ENCODE measurements around the gene ASB5.
"Not testable (repeated sequence)": the region's sequence is repeated elsewhere in the genome, so short reads cannot be mapped to it uniquely, and the experiment has no call there.

ASB5 gene

DNA sequence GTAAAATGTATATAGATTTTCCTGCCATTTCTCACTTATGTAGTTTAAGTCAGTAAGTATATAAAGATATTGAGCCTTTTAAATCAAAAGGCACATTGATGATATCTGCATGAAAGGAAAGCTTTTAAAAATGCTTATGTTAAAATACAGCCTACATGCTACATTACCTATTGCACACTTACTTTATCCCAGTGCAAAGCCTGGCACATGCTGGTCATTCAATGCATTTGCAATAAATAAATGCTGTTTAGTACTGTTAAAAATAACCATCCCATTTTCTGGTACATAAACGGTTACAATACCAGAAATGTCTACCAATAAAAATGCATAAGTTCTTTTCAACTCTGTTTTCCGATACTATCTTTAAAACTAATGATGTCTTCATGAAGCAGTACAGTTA is 51.5 kb downstream of the ASB5 start:
- DNase-seq = no peak

DNA sequence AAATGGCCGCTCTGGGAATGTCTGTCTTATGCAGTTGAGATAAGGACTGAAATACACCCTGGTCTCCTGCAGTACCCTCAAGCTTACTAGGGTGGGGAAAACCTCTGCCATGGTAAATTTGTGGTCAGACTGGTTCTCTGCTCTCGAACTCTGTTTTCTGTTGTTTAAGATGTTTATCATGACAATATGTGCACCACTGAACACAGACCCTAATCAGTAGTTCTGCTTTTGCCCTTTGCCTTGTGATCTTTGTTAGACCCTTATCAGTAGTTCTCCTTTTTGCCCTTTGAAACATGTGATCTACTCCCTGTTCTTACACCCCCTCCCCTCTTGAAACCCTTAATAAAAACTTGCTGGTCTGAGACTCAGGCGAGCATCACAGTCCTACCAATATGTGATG is 56.7 kb downstream of the ASB5 start:
- DNase-seq = not testable (repeated sequence)

DNA sequence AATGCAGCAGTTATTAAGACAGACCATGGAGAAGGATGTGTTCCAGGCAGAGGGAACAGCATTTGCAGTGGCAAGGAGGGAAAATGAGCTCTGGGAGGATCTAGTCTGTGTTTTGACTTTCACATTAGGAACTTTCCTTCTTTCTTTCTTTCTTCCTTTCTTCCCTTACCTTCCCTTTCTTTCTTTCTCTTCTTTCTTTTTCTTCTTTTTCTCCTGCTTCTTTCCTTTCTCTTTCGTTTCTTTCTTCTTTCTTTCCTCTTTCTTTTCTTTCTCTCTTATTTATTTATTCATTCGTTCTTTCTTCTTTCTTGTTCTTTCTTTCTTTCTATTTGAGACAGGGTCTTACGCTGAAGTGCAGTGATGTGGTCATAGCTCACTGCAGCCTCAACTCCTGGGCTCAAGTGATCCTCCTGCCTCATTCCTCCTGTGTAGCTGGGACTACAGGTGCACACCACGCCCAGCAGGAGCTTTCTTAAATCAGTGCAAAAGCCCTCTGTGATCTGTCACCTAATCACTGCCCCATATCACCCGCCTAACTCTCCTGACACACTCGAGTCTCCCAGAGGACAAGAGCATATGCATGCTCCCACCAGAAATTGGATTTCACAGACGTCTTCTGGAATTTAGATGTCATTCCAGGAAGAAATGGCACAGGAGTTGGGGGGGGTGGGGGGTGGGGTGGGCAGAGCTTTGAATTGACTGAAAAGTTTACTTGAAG is 58.3 kb downstream of the ASB5 start:
- no peak for DNase-seq

DNA sequence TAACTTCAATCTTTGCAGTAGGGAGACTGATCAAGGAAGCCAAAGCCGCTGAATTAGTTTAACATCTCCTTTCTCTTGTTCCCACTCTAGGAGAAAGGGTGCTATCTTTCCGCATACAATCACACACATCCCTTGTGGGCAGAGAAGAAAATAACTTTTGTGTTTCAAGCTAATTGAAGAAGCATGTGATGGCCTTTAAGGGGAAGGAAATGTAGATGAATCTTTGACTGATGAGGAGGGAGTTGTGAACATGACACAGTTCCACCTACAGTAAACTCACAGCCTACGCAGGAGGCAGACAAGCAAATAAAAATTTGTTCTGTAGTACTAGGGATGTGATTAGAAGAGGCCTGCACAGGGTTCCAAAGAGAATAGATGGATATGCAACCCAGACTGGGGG is 58.9 kb downstream of the ASB5 start:
- no peak for DNase-seq

DNA sequence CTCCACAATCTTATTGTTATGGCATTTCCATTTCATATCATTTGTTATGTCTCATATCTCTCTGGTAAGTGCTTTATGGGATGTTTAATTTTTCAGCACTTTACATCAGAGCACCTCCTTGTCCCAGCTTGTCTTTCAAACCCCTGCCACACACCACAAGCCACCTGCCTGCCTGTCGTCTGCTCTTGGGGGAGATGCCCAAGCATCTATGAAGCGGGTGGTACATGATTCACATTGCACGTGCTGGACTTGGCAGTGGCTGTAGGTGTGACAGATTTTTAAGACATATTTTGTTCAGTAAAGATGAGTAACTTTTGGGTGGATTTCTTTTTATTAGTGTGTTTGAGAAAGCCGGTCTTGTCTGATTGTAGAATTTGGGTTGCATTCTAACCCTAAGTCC is 59.5 kb downstream of the ASB5 start:
- DNase-seq = no peak

DNA sequence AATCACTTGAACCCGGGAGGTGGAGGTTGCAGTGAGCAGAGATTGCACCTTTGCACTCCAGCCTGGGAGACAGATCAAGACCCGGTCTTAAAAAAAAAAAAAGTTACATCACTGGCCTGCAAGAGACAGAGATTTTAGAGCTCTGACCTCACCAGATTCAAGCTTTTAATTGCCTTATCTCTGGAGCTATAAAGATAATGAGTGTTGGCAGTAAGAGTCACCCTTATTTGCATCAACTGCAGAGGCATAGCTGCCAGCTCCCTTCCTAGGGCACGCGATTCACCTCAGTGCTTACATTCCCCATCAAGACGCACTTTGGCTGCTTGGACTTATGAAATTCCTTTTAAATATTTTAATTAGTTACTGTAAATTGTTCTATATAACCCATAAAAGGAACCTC is 61.2 kb downstream of the ASB5 start:
- no peak for DNase-seq

DNA sequence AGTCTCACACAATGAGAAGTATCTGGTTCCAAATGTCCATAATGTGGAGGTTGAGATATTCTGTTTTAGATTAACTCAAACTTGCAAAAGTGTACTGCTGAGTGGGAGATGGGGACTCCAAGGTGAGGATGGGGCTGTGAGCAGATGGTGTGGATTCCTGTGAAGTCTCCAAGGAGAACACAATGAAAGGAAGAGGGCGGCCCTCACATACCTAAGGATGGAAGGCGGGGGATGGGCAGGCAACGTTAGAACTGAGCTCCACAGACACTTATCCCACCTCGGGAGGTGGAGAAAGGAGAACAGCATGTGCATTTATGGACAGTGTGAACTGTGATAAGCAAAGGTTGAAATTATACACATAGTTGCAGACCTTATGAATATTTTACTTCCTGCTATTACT is 63.7 kb downstream of the ASB5 start:
- no peak for DNase-seq

DNA sequence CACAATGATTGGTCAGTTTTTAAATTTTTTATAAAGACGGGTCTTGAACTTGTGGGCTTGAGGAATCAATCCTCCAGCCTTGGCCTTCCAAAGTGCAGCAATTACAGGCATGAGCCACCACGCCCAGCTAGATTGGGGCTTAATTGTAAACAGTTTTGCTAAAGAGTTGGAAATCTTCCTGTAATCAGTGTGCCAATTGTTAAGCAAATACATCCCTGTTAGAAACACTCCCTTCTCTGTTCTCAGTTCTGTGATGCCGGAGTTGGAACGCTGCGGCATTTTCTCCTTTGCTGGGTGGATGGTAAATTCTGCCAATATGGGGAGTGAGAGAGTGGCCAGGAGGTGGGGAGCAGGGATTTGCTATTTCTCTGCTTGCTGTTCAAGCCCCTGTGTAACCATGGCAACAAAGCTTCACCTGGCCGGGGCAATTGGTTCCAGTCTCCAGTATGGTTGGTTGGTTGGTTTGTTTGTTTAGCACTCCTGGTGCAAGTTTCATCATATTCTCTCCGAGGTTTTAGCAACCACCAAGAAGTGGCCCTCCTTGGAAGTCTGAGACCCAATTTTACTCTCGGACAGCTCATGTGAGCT is 70.6 kb downstream of the ASB5 start:
- DNase-seq = no peak

DNA sequence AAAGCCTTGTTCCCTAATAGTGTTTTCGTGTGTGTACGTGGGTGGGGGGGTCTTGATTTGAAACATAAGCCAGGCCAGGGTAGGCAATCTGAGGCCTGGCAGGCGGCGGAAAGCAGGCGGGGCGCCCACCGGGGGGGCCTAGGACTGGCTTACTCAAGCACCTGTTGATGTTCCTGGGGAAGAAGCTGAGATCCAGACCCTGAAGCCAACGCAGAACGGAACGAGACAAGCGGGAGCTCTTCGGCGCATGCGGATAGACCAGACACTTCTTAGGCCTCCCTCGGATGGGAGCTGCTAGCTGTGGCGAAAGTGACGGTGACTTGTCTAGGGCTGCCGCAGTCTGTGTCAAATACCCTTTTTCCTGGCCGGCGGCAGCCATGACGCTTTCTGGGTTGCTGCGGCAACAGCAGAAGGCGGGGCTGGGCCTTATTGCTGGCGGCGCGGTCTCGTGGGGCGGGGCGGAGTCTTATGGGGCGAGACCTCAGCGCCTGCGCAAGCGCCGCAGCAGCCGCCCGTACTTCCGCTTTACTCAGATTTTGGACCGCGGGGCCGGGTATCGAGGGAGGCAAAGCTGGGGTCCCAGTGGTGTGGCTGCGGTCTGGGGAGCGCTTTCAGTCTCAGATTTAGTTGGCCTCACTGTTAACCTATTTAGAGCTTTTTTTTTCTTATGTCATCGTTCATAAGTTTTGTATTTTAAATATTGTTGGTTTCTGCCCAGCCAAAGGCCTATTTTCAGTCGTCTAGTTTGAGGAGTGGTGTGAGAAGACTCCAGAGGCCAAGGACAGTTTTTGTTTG is 73.6 kb downstream of the ASB5 start, which contains the start of gene SPATA4:
Gene SPATA4 (minus strand): TSS at position 402 of the 795 bp plus-strand sequence. CDS start 23 bp downstream, at position 379.
- peak; percentile 68 for DNase-seq

DNA sequence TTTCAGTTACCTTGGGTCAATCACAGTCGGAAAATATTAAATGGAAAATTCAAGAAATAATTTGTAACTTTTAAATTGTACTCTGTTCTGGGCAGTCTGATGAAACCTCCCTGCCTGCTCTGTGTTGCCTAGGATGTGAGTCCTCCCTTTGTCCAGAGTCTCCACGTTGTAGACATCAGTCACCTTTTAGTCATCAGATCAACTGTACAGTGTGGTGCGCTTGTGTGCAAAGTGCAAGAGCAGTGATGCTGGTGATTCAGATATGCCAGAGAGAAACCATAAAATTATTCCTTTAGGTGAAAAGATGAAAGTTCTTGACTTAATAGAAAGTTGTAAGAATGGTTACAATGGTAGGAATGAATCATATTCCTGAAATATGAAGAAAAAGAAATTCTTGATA is 75.1 kb downstream of the ASB5 start:
- no peak for DNase-seq

DNA sequence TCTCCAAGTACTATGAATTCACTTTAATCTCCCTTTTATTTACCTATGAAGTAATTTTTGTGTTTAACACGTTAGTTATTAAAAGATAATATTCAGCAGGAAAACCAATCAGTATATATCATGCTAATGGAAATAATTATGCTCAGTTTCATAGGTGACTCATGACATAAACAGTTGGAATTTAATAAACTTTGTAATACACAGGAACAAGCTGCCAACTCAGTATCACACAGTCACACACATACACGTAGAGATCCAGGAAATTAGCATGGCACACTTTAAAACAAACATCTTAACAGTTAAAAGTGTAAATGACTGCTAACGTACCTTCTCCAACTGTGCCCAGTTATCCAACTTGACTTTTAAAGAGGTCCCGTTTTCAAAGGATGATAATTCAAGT is 75.9 kb downstream of the ASB5 start:
- DNase-seq = no peak

DNA sequence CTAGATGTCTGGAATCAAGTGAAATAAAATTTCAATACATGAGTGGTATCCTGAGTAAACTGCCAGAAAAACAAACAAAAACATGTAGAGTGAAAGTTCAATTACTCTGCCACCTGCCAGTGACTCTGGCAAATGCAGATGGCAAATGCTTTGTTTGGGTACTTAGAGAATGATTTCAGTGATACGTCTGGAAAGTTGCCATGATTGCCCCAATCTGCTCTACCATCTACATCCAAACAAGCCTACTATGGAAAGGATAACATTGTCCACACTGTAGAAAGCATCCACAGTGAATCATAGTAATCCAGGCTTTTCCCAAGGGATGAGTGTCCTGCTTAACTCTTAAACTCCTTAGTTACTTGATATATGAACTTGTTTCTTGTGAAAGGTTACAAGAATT is 77.0 kb downstream of the ASB5 start:
- peak; percentile 55 for DNase-seq

DNA sequence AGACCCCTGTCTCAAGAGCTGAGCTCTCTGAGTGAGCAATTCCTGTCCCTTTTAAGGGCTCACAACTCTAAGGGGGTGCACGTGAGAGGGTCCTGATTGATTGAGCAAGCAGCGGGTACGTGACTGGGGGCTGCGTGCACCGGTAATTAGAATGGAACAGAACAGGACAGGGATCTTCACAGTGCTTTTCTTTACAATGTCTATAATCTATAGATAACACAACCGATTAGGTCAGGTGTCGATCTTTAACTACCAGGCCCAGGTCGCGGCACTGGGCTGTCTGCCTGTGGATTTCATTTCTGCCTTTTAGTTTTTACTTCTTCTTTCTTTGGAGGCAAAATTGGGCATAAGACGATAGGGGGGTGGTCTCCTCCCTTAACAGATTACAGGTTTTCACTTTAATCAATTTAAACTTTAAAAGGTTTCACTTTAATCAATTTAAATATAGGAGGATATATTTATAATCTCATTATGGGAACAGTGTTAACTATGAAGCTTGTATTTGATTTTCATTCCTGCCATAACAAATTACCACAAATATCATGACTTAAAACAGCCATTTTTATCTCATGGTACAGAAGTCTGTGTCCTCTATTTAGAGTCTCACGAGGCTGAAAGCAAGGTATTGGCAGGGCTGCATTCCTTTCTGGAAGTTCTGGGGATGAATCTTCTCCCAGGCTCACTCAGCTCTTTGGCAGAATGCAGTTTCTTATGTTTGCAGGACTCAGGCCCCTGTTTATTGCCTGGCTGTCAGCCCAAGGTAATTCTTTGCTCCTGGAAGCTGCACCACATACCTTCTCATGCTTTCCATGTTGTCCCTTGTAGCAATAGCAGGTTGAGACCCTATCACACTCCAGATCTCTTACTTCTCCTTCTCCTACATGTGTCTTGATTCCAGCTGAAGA is 78.9 kb downstream of the ASB5 start:
- DNase-seq = no peak

DNA sequence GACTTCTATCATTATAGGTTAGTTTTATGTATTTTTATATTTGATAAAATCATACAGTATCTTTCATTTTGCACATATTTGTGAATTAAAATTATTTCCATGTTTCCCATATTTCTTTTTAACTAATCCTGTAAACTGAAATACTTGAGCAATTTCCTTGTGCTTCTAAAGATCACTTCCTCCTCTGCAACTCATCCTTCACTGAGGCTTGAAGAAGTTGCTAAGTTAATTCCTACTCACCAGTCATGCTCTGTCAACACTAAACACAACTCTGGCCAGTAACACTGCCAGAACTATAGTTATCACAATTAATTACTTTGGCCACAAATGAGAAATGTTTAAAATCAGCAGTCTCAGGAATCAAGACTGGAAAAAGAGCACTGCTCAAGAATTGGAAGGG is 80.4 kb downstream of the ASB5 start:
- no peak for DNase-seq

DNA sequence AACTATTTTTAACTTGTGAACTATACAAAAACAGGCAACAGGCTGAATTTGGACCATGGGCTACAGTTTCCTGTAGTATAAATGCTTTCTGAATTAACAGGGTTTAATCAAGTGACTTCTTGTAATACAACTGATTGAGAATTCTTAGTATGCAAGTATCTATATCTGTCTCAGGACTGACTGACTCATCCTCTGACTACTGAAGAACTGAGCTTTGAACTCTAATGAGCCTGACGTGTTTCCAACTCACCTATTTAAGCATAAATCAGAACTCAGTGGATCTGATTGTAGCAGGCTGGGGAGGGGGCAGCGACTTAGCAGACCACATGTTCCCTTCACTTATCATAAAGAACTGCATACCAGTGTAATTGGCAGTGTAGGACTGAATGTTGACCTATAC is 81.4 kb downstream of the ASB5 start:
- no peak for DNase-seq

DNA sequence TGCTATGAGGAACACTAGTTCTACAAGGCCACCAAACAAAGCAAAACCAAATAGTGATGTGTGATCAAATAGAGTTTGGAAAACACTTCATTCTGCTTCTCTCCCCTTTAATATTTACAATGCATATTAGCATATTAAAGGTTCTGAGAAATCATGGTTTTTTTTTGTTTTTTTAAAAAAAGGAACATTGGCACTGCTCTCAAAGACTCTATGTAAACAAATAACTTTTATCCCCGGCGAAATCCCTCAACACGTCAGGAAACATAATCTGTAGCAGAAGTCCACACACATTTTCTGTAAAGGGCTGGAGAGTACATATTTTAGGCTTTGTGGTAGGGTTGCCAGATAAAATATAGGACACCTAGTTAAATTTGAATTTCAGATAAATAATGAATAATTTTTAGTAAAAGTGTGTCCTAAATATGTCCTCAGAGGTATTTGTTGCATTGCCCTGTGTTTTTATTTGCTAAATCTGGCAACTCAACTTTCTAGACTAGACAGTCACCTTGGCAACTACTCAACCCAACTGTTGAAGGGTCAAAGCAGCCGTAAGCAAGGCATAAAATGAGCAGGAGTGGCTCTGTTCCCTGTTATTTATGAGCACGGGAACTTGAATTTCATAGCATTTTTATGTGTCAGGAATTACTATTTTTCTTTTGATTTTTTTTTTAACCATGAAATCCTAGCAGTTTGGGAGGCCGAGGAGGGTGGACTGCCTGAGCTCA is 82.2 kb downstream of the ASB5 start:
- DNase-seq = no peak

DNA sequence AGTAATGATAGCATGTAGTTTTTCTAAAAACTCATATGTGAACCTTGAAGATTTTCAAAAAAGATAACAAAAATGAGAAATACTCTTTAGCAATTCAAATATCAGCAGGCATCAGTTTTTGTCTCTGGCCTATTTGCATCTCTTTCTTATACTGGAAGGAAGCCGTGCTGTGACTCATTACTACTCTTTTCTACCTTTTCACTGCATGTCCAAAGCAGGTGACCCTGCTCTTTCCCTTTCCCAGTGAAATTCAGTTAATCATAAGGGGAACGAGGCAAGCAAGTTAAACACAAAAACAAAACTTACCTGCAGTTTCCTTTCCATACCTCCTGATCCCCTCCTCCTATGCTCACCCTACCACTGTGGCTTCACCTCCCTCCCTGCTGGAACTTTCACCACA is 83.0 kb downstream of the ASB5 start:
- DNase-seq = no peak

DNA sequence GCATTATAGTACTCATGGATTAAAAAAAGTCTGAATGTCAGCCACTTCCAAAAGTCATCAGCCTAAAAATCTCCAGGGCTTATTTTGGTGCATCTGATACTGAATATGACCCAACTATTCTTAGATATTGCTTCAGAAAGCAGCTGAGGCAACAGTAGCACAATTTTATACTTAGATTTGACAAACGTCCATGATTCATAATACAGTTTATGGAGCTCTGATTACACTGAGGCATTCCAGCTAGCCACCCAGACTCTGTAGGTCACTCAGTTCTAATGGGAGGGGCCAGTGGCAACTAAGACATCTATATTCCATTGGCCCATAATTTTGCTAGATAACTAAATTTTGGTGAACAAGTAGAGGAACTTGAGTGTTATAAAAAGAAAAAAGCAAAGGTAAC is 84.0 kb downstream of the ASB5 start:
- no peak for DNase-seq
